Measurements from ENCODE around the gene CEP170.

CEP170 gene

DNA sequence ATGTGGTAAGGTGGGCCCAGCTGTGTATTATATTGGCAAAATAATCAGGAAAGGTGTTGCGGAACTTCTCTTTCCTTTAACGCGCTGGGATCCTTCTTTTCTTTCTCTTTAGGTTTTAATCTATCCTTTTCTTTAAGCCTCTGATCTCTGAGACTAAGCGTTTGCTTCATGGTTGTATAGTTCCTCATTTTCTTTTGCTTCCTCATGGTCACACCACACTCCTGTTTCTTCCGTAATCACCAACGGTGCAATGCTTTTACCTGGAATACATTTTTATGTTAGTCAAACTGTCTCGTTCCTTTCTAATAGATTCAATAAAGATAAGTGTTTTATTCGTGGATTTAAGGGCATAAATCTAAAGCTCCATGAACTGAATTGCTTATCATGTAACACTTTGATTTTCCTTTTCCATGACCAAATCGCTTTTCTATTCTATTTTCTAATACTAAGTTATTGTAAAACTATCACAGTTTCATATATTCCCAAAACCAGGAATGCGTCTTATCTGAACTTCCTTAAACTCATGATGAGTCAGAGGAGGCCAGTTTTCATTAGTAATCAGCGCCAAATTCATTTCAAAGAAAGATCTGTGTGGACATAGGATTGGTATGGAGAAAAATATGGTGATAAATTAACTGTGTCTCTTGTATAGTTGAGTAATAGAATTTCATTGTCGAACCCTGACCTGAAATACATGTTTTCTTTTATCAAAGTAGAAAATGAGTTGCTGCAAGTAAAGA lies 13.0 kb upstream of the CEP170 start:
- DNase-seq (ENCODE audit: low read depth, low spot score) = no peak

DNA sequence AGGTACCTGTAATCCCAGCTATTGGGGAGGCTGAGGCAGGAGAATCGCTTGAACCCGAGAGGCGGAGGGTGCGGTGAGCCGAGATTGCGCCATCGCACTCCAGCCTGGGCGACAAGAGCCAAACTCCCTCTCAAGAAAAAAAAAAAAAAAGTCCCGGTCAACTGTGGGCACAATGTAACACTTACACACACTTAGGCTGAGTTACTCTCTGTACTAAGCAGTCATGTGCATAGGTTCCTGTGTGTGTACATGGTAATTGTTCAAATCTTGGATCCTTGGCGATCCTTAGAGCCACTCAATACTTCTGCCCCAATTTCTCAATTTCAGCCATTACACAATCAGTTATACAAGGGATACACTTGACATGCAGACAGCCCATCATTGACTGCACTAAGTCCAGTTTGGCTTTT lies 12.4 kb upstream of the CEP170 start:
- no peak for DNase-seq (ENCODE audit: low read depth, low spot score)

DNA sequence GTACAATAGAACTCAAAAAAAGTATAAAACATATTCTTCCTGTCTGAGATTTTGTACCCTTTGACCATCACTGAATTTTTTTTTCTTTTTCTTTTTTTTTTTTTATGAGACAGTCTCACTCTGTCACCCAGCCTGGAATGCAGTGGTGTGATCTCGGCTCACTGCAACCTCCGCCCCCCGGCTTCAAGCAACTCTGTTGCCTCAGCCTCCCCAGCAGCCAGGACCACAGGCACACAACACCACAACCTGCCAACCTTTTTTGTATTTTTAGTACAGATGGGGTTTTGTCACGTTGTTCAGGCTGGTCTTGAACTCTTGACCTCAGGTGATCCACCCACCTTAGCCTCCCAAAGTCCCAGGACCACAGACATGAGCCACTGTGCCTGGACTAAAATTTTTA lies 11.2 kb upstream of the CEP170 start:
- DNase-seq (ENCODE audit: low read depth, low spot score) = no peak

DNA sequence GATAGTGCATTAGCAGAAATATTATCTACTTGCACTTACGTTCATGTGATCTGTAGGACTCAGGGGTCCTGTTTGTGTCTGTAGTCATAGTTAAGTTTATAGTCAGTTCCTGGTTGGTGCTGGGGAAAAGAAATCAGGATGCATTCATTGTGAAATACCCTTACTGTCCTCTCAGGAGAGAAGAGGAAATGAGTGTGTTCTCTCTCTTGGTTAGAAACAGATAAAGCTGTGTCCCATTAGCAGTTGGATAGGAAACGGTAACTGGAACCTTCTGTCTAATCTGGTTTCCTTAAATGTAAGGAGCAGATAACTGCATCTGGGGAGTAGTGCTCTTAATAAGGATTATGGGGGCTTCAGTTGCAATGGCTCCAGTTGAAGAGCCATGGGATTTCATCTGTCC lies 9.6 kb upstream of the CEP170 start:
- no peak for DNase-seq (ENCODE audit: low read depth, low spot score)

DNA sequence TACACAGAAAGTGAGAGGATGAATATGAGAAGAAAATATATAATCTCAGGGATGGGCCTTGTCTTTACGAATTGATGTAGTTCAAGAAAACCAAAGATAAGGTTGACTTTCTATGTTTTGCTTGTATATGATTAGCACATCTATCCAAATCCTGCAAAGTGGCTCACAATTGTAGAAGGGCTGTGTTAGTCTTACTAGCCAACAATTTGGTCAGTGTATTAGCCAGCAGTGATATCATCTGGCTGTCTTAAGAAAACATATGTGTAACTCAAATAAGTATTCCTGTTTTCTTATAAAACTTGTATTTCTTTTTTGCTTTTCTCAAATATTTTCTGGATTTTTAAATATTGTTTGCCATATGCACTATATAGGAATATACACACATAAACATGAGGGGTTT lies 6.3 kb upstream of the CEP170 start:
- DNase-seq (ENCODE audit: low read depth, low spot score) = no peak

DNA sequence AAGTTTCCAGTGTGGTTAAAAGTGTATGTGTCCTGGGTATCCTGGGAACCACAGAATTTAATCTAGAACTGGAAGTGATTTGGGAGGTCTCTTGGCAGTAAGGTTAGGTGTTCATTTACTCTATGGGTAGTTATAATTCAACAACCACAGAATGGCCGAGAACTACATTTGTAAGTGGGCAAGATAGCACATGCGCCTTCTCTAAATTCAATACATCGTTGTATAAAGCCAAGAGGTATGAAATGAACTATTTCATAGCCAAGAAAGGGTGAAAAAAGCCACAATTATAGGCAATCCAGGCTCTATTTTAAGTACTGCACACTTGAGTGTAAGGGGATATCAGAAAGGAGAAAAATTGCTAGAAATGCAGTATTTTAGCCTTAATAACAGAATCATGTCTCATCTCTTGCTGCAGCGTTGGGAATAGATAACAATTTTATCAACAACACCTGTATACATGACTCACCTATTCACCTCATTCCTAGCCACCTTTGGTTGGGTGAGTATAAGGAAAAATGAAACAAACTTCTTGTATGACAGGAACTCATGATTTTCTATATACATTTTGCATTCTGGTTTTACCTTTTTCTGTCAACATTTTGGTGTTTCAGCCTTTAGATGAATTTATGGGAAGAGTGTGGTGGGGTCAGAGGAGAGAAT lies 5.3 kb upstream of the CEP170 start:
- no peak for DNase-seq (ENCODE audit: low read depth, low spot score)

DNA sequence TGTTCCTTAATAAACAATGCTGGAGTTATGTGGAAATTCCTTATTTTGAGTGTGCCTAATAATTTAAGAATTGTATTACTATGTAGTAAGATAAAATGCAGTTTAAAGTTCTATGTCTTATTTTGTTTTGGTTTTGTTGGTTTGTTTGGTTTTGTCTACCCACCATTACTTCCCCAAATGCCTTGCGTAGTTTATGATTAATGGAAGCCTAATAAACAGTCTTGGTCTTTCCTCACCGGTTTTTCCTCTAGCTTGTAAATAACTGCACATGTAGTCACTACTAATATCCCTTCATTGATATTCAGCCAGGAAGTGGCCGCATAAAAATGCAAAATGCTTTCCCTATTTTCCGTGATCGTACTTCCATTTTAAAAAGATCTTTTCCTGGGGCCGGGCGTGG lies 3.6 kb upstream of the CEP170 start:
- DNase-seq (ENCODE audit: low read depth, low spot score) = no peak

DNA sequence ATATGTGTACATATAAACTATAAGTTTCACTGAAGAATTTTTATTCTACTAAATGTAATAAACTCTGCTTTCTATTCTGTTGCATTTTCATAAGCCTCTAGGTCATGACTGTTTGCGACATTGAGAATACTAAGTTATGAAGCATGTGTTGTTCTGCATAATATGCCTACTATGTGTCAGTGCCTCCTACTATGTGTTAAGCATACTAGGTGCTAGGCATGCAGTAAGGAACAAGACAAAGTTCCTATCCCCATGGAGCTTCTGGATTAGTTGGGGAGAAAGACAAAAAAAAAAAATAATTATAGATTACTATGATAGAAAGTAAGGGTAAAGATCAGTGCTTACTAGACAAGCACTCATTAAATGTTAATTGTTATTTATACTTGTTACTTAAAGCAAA lies 2.1 kb upstream of the CEP170 start:
- no peak for DNase-seq (ENCODE audit: low read depth, low spot score)

DNA sequence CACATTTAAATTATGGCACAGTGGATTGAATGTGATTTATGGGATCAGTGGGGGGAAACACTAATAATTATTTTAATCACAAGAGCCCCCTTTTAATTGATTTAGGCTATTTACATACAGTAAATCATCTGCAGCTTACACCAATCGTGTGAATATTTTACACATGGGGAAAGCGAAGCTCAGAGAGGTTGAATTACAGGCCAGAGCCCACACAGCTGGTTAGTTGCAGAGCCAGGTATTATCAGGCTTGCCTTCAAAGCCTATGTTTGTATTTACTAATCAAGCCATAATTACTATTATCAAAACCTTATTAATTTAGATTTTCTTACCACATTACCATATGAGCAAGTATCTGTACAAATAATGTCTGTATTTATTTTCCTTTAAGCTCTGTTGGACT lies 1.5 kb upstream of the CEP170 start:
- no peak for DNase-seq (ENCODE audit: low read depth, low spot score)

DNA sequence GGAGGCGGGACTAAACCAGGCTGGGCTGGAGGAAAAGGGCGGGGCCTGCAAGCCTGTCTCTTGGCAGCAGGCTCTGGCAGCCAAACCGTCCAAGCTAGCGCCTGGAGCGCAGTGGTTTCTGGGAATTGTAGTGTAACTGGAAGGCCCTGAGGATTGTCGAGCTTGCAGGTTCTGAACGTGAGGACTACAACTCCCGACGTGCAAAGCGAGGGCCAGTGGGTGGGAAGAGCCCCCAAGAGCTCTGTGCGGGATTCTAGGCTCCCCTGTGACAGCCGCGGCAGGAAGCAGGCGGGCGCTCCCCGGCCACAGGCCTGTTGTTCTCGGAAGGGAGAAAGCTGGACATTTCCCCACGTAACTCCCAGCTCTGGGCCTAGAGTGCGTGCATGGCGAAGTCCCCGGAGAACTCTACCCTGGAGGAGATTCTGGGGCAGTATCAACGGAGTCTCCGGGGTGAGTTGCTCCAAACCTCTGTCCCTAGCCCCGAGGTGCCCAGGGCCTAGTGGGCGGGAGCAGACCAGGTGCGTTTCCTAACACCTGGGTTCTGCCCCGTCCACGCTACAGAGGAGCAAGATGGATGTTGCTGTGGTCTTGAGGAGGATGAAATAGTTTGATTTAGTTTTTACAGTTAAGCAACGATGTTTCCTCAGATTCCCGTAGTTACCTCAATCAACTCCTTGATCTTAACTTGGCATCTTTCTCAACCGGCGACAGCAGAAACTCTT lies 871 bp upstream of the CEP170 start, which contains the start of gene SDCCAG8:
Gene SDCCAG8 (plus strand): TSS at position 251 of the 722 bp plus-strand sequence. CDS start 133 bp downstream, at position 384.
- peak; percentile 97 for DNase-seq (ENCODE audit: low read depth, low spot score)

DNA sequence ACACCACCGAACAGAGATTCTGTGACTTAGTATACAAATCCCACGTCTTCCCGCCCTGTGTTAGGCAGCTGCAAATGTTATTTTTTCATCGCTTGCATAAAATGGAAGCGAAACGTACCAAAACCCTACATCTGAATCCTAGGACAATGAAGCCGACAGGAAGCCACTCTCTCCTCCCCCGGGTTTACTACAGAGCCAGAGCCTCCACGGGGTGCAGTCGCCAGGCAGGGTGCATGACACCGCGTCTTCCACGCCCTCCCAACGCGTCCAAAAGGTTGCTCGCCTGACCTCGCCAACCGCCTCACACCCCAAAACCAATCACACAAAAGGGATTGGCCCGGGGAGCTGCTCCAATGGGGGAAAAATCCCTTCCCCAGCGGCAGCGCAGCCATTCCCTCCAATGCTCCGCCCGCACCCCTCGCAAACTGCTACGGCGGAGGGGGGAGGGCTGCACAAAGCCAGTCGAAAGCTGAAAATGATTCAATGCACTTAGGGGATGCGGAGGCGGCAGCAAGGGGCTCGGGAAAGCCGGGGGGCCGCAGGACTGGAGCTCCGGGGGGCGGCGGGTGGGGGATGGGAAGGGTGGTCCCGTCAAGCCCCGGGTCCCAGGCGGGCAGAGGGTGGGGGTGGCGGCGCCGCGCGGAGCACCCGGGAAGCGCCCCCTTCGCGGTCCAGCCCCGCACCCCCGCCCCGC lies 701 bp downstream of the CEP170 start:
- no peak for DNase-seq (ENCODE audit: low read depth, low spot score)

DNA sequence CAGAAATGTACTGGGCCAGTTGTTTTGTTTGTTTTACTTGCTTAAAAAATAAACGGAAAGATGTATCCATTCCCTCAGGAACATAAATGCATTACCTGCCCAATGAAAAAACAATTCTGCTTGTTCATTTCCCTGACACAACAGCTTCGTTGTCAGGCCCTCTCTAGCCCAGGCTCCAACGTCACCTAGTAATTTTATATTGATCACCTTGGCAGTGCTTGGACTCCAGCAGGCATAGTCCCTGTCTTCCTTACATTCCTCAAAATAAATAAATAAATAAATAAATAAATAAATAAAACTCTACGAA lies 1.2 kb downstream of the CEP170 start:
- no peak for DNase-seq (ENCODE audit: low read depth, low spot score)

DNA sequence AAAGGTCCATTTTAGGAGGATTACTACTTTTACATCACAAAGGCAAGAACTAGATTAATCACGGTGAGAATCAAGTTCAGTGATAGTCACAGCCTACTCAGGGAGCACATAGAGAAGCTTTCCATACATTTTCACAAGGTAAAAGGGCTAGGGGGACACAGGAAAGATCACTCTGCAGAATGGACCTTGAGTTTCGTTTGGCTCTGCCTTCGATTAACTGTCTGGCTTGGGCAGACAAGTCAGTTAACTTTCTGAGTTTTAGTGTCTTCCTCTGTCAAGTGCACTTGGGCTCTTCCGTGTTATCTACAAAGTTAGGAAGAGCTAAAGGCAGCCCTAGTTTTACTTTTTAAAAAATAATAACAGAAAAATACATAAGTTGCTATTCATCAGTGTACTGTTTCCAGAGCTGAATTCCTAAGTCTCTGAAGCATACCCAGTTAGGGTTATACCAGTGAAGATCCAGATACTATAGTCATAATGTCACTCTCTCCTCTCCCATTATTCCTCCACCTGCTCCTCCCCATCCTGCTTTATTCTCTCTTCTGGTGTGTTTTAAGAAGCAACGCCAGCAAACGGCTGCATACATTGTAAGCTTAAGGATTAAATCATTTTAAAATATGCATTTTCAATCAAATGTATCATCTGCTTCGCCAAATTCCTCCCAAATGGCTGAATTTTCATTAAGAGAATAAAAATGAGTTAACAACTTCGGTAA lies 1.7 kb downstream of the CEP170 start:
- no peak for DNase-seq (ENCODE audit: low read depth, low spot score)

DNA sequence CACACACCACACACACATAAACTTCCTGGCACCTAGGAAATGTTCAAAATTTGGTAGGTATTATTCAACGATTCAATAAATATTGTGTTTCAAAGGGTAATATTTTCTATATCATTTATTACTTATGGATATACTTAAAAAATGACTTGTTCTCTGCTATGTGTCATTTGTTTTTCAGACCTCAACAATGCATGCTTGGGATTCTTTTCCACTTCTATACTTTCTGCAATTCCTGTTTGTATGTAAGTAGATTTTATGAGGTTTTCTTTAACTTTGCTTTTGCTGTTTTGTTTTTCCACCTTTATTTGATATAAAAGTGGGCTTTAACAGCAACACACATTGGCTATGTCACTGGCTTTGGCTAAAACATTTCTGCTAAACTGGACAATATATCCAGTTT lies 3.5 kb downstream of the CEP170 start:
- no peak for DNase-seq (ENCODE audit: low read depth, low spot score)

DNA sequence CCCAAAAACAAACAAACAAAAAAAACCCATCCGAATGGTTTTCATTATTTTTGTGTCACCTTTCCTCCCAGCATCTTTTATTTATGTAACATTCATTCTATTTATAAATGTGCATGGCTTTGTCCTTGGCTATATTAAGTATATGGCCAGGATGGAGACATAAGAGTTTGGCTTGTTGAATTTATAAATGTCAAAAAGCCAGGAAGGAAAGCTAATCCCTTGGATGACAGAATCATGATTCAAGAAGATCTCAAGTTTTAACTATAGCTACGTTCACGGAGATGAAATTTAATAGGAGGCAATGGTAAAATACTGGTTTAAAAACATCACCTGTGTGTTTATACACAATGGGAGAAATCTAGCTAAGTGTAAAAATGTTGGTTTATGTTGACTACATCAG lies 5.0 kb downstream of the CEP170 start:
- DNase-seq (ENCODE audit: low read depth, low spot score) = no peak

DNA sequence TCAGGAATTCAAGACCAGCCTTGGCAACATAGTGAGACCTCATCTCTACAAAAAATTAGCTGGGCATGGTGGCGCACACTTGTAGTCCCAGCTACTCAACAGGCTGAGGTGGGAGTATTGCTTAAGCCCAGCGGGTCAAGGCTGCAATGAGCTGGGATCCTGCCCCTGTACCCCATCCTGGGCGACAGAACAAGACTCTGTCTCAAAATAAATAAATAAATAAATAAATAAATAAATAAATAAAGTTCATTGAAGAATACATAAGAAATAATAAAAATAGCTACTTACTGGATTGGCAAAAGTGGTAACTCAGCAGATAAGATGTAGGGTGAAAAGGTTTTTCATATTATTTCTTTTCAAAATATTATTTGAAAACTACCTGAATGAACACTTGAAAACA lies 5.9 kb downstream of the CEP170 start:
- DNase-seq (ENCODE audit: low read depth, low spot score) = no peak

DNA sequence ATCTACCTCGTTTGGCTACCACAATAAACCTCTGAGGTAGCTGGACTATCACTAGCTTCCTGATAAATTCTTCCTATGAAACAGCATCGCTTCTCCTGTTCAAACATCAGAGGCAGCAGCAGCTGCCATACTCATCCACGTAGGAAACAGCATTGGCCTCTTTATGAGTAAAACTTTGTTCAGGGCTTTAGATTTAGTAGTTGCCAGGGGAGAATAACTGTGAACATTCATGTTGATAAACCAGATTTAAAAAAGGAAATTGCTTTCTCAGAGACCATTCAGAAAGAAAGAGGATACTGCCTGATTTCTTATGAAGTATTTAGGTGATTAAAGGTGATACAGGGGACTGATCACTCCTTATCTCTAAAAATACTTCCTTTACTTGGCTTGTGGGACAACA lies 7.2 kb downstream of the CEP170 start:
- no peak for DNase-seq (ENCODE audit: low read depth, low spot score)

DNA sequence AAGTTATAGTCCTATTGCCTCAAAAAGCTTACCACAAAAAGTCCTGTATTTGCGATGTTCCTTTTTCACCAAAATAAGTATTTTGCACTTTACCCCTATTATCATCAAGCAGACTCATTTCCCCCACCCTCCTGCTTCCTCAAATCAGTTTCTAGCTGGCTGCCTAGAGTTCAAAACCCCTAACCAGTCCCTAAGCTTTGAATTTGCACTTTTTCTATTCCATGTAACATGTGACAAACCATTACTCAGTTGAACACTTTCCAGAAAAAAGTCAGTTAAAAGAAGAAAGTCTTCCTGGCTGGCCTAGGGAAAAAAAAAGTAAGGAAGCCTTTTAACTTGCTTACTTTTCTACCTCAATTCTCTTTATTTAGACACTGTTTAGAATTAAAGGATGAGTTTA lies 8.2 kb downstream of the CEP170 start:
- DNase-seq (ENCODE audit: low read depth, low spot score) = no peak

DNA sequence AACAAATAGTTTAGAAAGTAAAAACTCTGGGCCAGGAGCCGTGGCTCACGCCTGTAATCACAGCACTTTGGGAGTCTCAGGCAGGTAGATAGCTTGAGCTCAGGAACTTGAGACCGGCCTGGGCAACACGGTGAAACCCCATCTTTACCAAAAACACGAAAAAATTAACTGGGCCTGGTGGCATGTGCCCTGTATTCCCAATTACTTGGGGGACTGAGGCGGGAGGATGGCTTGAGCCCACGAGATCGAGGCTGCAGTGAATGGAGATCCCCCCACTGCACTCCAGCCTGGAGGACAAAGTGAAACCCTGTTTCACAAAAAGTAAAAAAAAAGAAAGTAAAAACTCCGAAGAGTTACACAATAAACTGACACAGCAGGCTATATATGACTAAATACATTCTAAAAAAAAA lies 10.6 kb downstream of the CEP170 start:
- DNase-seq (ENCODE audit: low read depth, low spot score) = no peak

DNA sequence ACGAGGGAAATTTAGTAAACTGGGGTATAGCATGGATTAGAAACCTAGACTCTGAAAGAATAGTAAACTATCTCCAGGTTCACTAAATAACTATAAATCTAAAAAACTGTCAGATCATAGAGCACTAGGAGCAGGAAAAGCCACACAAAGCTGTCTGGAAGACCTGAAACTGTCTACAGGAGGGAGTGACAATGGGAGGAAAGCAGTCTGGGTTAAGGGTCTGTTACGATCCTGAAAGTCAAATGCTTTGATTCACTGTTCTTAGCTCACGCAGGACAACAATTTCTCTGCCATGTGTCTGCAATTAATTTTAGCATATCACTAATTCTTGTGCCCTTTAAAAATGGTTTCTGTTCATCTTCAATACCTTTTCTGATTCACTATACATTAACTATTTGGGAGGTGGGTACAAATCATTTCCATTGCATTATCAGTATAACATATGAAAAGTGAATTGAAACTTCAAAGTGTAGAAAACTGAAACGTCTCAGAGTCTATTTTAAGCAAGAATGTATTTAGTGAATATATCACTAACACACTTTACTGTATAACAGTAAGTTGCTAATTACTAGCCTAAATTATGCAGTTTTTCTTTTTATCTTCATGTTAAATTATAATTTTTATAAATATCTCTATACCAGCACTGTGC lies 18.4 kb downstream of the CEP170 start:
- DNase-seq (ENCODE audit: low read depth, low spot score) = no peak

DNA sequence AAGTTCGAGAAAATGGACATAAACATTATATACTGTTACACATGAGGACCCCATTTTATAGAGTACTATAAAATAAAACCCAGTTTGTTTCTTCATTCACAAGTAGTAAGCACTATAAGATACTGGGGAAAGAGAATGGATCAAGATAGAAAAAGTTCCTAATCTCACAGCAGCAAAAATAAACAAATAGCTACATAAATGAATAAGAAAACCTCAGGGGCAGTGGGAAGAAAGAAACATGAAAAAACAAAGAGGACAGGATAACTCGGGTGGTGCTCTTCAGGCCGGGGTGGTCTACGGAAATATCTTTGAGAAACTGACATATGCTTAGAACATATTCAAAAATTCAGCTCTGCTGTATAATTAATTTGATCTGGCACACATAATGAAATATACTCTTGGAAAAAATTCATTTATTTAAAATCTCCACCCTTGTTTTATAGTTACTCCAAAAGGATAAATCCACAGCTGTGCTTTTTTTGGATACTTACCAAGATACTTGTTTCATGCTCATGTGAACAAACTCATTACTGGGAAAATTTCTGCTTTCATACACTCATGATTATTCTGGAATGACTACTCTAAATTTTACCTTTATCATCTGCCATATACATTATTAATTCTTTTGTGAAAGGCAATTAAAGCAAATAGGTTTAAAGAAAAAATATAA lies 20.0 kb downstream of the CEP170 start:
- DNase-seq (ENCODE audit: low read depth, low spot score) = no peak

Measured in brain pericyte (primary cell).